ENCODE results near the gene MAN2A2. TPM values are rescaled to one million over a fixed set of nuclear protein-coding genes. Genes with fewer than 3 reads are reported as not detected.
A peak's percentile ranks its signal among the peaks of the same experiment; 100 is the strongest.

MAN2A2 gene
- total and polyA plus RNA-seq, 9 of the 15 experiments (the other 6 are each of a cell fraction or from before 2014, with no cell fraction given): 7.3 to 151 (median 43.4) TPM

DNA sequence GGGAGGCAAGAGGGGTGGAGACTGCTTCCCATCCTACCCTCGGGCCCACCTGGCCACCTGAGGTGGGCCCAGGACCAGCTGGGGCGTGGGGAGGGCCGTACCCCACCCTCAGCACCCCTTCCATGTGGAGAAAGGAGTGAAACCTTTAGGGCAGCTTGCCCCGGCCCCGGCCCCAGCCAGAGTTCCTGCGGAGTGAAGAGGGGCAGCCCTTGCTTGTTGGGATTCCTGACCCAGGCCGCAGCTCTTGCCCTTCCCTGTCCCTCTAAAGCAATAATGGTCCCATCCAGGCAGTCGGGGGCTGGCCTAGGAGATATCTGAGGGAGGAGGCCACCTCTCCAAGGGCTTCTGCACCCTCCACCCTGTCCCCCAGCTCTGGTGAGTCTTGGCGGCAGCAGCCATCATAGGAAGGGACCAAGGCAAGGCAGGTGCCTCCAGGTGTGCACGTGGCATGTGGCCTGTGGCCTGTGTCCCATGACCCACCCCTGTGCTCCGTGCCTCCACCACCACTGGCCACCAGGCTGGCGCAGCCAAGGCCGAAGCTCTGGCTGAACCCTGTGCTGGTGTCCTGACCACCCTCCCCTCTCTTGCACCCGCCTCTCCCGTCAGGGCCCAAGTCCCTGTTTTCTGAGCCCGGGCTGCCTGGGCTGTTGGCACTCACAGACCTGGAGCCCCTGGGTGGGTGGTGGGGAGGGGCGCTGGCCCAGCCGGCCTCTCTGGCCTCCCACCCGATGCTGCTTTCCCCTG, 21.0 kb upstream of the MAN2A2 start (continued):
- no peak for TF ChIP-seq MEF2A (IDR thresholded peaks at IDR 0.05; ENCODE audit: control insufficient read depth, low read depth, low read length)
- no peak; a peak in 1 of 4 replicates for TF ChIP-seq MAZ (CRISPR knock-in tag; conservative IDR thresholded peaks at IDR 0.05 in 1 of 2, IDR thresholded peaks at IDR 0.05 in 1 of 2)
- TF ChIP-seq ARHGAP35 (IDR thresholded peaks at IDR 0.05; ENCODE audit: partially characterized antibody): no peak
- TF ChIP-seq, protein P1, sequence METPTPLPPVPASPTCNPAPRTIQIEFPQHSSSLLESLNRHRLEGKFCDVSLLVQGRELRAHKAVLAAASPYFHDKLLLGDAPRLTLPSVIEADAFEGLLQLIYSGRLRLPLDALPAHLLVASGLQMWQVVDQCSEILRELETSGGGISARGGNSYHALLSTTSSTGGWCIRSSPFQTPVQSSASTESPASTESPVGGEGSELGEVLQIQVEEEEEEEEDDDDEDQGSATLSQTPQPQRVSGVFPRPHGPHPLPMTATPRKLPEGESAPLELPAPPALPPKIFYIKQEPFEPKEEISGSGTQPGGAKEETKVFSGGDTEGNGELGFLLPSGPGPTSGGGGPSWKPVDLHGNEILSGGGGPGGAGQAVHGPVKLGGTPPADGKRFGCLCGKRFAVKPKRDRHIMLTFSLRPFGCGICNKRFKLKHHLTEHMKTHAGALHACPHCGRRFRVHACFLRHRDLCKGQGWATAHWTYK (CRISPR knock-in tag; IDR thresholded peaks at IDR 0.05): peak; percentile 44; the same call in 1 of the 2 replicates
- TF ChIP-seq POLR2G (IDR thresholded peaks at IDR 0.05; ENCODE audit: low read depth, low read length): peak; percentile 82
- no peak for TF ChIP-seq PHTF2 (CRISPR knock-in tag; IDR thresholded peaks at IDR 0.05)
- TF ChIP-seq ZFX (CRISPR knock-in tag; IDR thresholded peaks at IDR 0.05): 0 out of 2 replicates have a peak, but pooled peaks have one; percentile 43
- no peak for TF ChIP-seq NR4A1 (CRISPR knock-in tag; IDR thresholded peaks at IDR 0.05)
- TF ChIP-seq NR4A1 (tag; IDR thresholded peaks at IDR 0.05): no peak
- TF ChIP-seq ZNF766 (CRISPR knock-in tag; conservative IDR thresholded peaks at IDR 0.05): no peak
- peak; percentile 68 for TF ChIP-seq MYNN (IDR thresholded peaks at IDR 0.05)
- TF ChIP-seq MYNN (CRISPR knock-in tag; IDR thresholded peaks at IDR 0.05): no peak
- peak; percentile 55 for TF ChIP-seq SUPT5H (IDR thresholded peaks at IDR 0.05)
- no peak for TF ChIP-seq GABPA (tag; conservative IDR thresholded peaks at IDR 0.05; ENCODE audit: low read depth)
- no peak for TF ChIP-seq HDGF (IDR thresholded peaks at IDR 0.05)
- TF ChIP-seq, protein P2, sequence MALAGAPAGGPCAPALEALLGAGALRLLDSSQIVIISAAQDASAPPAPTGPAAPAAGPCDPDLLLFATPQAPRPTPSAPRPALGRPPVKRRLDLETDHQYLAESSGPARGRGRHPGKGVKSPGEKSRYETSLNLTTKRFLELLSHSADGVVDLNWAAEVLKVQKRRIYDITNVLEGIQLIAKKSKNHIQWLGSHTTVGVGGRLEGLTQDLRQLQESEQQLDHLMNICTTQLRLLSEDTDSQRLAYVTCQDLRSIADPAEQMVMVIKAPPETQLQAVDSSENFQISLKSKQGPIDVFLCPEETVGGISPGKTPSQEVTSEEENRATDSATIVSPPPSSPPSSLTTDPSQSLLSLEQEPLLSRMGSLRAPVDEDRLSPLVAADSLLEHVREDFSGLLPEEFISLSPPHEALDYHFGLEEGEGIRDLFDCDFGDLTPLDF (CRISPR knock-in tag; IDR thresholded peaks at IDR 0.05): no peak
- no peak for TF ChIP-seq DACH1 (IDR thresholded peaks at IDR 0.05; ENCODE audit: partially characterized antibody)
- no peak for TF ChIP-seq ZNF274 (IDR thresholded peaks at IDR 0.05; ENCODE audit: borderline replicate concordance, low read depth, low read length)
